C4-2B (cell line): Measurements from ENCODE around the gene SIGLEC14.
"Not testable (repeated sequence)": the region's sequence is repeated elsewhere in the genome, so short reads cannot be mapped to it uniquely, and the experiment has no call there.

ENCODE experiments used
- H3K27ac ChIP-seq: fragments of 450-650 bp; 2 replicates; pipeline ENCODE4 v1.5.1; 2017
- ZFX ChIP-seq: fragments of 450-650 bp; IDR thresholded peaks from 2 replicates; pipeline ENCODE4 v1.6.1; 2017
- TF ChIP-seq, protein P1 (sequence below): fragments of 450-650 bp; conservative IDR thresholded peaks from 2 replicates; pipeline ENCODE4 v1.5.1; 2017; ENCODE audit warnings: mild to moderate bottlenecking

Gene SIGLEC14, protein sequence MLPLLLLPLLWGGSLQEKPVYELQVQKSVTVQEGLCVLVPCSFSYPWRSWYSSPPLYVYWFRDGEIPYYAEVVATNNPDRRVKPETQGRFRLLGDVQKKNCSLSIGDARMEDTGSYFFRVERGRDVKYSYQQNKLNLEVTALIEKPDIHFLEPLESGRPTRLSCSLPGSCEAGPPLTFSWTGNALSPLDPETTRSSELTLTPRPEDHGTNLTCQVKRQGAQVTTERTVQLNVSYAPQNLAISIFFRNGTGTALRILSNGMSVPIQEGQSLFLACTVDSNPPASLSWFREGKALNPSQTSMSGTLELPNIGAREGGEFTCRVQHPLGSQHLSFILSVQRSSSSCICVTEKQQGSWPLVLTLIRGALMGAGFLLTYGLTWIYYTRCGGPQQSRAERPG

DNA sequence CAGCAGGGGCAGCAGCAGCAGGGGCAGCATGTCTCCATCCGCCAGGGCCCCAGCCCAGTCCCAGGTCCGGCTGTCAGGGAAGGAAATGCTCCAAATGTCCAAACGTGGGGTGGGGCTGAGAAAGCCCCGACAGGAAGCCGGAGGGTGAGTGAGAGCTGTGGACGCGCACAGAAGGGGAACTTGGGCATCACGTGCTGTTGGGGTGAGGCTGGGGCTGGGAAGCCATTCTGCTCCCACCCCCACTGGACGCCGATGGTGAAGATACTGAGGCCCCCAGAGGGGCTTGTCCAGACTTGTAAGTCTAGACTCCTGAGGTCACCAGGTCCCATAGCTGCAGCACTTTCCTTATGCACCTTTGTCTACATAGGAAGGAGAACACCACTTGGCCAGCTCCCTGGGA is at the start of gene SIGLEC14:
Gene SIGLEC14, minus strand, starts transcription at position 96 of the 400 bp plus-strand sequence. Its CDS starts 66 bp downstream, at position 30.
- not testable (repeated sequence) for H3K27ac ChIP-seq

DNA sequence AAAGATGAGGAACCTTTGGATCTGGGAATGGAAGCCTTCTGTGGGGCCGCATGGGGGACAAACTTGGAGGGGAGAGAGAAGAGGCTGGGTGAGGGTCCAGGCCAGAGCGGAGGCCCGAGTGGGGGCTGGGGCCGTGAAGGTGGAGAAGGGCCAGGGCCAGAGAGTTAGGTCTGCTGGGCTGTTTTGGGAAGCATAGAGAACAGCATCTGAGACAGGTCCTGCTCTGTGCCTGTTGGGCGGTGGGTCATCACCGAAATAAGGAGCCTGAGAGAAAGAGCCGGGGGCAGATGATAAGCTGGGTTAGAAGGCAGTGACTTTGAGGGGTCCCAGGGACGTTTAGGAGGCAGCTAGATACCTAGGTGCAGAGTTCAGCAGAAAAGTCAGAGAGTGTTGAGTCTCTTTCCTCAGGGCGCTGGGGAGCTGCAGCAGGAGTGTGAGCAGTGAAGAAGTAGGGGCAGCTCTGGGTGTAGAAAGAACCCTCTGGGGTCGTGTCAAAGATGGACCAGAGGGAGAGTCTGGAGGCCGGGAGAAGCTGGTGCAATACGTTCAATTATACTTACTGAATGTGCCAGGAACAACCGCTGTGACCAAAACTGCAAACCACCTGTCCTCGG is 49.2 kb upstream of the SIGLEC14 start:
- TF ChIP-seq ZFX: no peak
- TF ChIP-seq, protein P1, sequence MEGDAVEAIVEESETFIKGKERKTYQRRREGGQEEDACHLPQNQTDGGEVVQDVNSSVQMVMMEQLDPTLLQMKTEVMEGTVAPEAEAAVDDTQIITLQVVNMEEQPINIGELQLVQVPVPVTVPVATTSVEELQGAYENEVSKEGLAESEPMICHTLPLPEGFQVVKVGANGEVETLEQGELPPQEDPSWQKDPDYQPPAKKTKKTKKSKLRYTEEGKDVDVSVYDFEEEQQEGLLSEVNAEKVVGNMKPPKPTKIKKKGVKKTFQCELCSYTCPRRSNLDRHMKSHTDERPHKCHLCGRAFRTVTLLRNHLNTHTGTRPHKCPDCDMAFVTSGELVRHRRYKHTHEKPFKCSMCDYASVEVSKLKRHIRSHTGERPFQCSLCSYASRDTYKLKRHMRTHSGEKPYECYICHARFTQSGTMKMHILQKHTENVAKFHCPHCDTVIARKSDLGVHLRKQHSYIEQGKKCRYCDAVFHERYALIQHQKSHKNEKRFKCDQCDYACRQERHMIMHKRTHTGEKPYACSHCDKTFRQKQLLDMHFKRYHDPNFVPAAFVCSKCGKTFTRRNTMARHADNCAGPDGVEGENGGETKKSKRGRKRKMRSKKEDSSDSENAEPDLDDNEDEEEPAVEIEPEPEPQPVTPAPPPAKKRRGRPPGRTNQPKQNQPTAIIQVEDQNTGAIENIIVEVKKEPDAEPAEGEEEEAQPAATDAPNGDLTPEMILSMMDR: no peak
- no peak overlapping the region for H3K27ac ChIP-seq

DNA sequence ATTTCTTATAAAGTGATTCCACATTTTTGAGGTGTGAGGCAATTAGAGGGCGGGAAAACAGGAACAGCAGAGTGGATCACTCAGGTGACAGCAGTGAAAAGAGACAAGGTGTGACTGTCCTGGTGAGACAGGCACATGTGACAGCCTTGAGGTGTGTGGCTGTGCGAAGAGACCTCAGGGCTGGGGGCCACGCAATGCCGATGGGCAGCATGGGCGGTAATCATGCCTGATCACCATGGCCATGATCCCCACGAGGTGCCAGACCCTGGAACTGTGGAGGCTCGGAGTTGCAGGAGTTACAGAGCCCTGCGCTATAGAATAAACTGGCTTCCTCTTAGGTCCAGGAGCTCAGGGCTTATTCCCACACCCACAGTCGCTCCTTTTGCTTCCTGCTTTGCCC is 48.5 kb upstream of the SIGLEC14 start:
- TF ChIP-seq, protein P1: no peak
- no peak for TF ChIP-seq ZFX
- H3K27ac ChIP-seq: no peak overlapping the region

DNA sequence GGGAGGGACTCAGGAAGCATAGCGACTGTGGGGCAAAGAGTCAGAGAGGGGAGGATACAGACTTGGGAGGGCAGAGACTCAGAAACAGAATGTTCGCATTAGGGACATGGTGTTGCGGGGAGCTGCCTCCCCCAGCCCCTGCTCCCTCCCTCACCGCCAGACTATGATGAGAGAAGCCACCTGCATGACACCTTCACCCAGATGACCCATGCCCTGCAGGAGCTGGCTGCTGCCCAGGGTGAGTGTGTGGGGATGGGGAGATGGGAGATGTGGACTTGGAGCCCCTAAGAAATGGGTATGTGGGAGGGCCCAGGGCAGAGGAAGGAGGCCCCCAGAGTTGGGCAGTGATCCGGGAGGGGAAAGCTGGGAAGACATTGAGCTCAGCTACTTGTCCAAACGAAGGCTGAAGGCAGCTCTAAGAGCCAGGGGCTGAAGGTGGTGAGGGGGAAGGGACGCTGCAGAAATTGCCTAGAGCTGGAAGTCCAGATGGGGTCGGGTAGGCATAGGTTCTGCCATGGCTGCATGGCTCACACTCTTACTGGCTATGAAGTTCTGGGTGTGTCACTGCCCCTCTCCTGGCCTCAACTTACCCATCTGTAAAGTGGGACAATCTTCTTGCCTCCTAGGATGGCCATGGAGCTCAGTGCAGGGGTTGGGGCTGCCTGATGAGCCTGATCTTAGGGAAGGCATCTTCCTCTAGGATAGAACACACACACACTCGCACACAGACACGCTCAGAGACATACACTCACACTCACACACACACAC is 47.9 kb upstream of the SIGLEC14 start:
- H3K27ac ChIP-seq: no peak overlapping the region
- TF ChIP-seq, protein P1: no peak
- no peak for TF ChIP-seq ZFX

DNA sequence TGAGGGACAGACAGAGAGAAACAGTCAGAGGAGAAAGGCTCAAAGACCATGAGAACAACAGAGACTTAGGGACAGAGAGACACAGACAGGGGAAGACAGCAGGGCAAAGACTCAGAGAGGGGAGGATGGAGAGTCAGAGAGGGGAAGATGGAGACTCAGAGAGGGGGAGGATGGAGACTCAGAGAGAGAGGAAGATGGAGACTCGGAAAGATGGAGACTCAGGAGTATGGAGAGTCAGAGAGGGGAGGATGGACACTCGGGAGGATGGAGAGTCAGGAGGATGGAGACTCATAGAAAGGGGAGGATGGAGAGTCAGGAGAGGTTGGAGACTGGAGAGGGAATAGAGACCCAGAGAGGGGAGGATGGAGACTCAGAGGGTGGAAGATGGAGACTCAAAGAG is 47.2 kb upstream of the SIGLEC14 start:
- no peak overlapping the region for H3K27ac ChIP-seq

DNA sequence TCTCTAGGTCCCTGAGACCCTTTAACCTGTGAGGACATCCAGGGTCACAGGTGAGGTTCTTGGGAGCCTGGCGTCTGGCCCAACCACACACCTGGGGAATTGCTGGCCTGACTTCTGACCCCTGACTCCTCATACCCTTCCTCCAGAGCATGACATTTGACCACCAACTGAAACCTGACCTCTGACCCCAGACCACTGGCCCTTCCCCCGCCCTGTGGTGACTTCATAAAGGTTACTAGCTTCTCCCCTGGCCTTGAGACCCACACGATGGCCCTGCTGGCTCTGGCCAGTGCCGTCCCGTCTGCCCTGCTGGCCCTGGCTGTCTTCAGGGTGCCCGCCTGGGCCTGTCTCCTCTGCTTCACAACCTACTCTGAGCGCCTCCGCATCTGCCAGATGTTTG is 46.6 kb upstream of the SIGLEC14 start, which contains the start of gene SPACA6:
Gene SPACA6, plus strand, starts transcription at position 71 of the 400 bp plus-strand sequence. Its CDS starts 197 bp downstream, at position 268.
- no peak within 1 kb of the TSS for H3K27ac ChIP-seq
- no peak for TF ChIP-seq ZFX
- TF ChIP-seq, protein P1: no peak

More for the DNA sequence above, 47.2 kb upstream of the SIGLEC14 start:
- TF ChIP-seq, protein P1: no peak
- no peak for TF ChIP-seq ZFX

DNA sequence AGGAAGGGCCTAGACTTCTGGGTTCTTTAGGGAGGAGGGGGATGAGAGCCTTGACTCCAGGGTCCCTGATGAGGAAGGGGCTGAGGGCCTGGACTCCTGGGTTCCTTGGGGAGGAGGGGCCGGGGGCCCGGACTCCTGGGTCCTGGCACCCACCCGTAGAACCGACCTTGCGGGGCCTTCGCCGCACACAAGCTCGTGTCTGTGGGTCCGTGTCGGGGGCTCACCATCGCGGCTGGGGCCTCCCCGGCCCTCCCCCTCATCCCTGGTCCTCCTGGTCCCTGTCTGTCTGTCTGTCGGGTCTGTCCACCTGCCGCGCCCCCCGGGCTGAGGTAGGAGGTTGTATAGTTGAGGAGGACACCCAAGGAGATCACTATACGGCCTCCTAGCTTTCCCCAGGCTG is 45.8 kb upstream of the SIGLEC14 start:
- no peak overlapping the region for H3K27ac ChIP-seq
- TF ChIP-seq ZFX: no peak
- TF ChIP-seq, protein P1: no peak
